ENCODE results near the gene GPNMB.
A peak's percentile ranks its signal among the peaks of the same experiment; 100 is the strongest.

GPNMB gene

DNA sequence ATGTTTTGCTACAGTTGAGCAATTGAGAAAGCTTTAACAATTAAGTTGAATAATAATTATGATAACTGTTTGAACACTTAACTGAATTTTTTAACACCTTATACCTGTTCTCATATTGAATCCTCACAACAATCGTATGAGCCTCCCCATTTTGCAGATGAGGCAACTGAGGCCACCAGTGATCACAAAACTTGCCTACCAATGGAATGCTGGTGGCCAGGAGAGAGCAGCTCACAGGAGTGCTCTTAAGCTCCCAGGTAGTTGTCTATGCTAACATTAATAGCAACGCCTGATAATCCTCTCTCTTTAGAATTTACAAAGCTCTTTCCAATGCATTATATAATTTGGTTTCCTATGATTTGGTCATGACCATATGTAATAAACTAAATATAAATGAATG lies 21.6 kb downstream of the GPNMB start:
- intact Hi-C loops (cut with DNase I): no loop called here
- no peak for DNase-seq

DNA sequence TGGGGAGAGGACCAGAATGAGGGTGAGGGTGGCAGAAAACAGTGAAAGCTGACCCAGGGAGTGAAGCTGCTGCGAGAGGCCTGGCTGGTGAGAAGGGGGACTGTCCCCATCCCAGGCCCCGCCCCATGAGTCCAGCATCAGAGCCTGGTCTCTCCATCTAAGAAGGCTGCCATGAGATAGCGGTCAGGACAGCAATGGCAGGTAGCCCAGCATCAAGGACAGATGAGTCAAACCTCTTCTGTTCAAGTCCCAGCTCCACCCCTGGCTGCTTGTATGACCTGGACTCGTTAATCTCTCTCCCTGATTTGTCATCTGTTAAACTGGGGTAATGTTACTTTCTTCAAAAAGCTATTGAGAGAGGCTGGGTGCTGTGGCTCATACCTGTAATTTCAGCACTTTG lies 22.2 kb downstream of the GPNMB start:
- intact Hi-C loops (cut with DNase I): no loop called here

GRCh38 chr7:23272275-23272674 lies 25.7 kb downstream of the GPNMB start:
- DNase-seq: no peak
- intact Hi-C loops (cut with DNase I): no loop called here

More for the DNA sequence above, 22.2 kb downstream of the GPNMB start:
- DNase-seq: no peak

- intact Hi-C loops (cut with DNase I): no loop called here
These were observed 26.6 kb downstream of the GPNMB start for GRCh38 chr7:23273141-23273599.

GRCh38 chr7:23275912-23276311 lies 29.3 kb downstream of the GPNMB start:
- DNase-seq: no peak
- intact Hi-C loops (cut with DNase I): loop anchor here (5.0 kb wide), 2 partner anchors 89 to 186 kb away; no protein-coding TSS in a partner anchor

More at GRCh38 chr7:23273141-23273599, 26.6 kb downstream of the GPNMB start:
- peak in 7 of 10 donors; percentile 29 to 90 (median 54) for DNase-seq

DNA sequence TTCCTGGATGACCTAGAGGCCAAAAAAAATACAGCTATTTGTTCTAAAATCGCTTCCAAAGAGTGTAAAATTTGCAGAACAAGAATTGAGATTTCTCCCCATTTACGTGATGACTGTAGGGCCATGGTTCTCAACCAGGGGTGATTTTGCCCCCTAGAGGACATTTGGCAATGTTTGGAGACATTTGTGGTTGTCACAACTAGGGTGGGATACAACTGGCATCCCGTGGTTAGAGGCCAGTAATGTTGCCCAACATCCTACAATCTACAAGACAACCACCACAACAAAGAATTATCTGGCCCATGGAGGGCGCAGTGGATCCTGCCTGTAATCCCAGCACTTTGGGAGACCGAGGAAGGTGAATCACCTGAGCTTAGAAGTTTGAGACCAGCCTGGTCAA lies 29.8 kb downstream of the GPNMB start:
- intact Hi-C loops (cut with DNase I): loop anchor here (5.0 kb wide), 2 partner anchors 89 to 186 kb away; no protein-coding TSS in a partner anchor

DNA sequence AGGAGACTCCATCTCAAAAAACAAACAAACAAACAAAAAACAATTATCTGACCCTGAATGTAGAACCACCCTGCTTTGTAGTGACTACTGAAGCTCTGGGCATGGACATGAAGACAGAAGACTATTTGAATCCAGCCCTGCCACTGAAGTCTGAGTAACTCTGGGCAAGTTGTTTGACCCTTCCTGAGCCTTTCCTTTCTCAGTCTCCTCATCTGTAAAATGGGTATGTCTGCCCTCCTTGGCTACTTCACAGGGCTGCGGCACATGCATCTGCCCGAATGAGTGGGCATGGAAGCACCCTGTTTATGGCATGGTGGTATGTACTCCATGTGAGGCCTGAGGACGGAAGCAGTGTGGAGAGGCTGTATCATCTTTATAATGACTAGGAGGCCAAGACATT lies 30.4 kb downstream of the GPNMB start:
- intact Hi-C loops (cut with DNase I): loop anchor here (5.0 kb wide), 2 partner anchors 90 to 185 kb away; no protein-coding TSS in a partner anchor
- DNase-seq: no peak

More for the DNA sequence above, 29.8 kb downstream of the GPNMB start:
- no peak for DNase-seq

DNA sequence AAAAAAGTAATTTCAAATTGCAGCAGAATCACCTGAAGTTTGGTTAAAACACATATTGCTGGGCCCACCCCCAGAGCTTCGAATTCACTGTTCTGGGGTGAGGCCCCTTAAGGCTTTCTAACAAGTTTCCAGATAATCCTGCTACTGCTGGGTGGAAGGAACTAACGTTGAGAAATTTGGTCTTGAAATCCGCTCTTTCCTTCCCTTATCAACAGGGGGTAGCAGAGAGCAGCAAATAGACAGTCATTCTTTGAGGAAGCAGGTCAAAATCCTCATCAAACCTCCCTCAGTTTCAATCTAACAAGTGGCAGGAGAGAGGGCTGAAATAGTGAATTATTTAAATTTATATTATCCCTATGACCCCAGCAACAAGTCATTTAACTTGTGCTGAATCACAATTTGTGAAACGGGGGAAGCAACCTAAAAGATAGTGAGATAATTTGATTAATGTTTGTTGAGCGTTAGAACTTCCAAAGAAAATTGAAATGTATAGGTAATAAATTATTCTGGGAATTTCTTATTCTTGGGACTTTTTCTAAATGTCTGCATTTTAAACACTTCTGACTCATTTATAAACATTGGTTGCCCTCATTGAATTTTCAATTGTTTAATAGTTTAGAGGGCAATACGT lies 30.9 kb downstream of the GPNMB start:
- no peak for DNase-seq
- intact Hi-C loops (cut with DNase I): loop anchor here (5.0 kb wide), 2 partner anchors 90 to 185 kb away; no protein-coding TSS in a partner anchor

DNA sequence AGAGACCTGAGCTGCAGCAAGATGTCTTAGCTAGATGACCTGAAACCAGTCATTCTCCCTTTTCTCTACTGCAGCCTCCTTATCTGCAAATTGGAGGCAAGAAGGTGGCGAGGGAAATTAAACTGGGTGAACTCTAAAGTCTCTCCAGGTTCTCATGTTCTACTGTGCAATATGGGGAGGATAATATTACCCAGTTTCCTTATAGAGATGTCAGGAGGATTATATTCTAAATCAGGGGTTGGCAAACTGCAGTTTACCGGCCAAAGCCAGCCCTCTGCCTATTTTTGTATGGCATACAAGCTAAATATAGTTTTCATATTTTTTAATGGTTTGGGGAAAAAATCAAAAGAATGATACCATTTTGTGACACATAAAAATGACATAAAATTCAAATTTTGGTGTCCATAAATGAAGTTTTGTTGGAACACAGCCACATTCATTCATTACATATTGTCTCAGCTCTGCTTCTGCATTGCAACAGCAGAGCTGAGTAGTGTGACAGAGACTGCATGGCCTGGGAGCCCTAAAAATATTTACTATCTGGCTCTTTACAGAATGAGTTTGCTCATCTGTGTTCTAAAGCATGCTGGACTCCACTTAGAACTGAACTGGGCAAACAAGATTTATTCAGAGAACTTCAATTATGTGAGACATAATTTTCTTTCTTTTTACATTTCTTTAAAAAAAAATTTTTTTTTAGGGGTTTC lies 33.4 kb downstream of the GPNMB start:
- no peak for DNase-seq
- intact Hi-C loops (cut with DNase I): loop anchor here (5.0 kb wide), 2 partner anchors 93 to 182 kb away; no protein-coding TSS in a partner anchor

- DNase-seq: no peak
- intact Hi-C loops (cut with DNase I): no loop called here
These were observed 36.5 kb downstream of the GPNMB start for GRCh38 chr7:23283086-23283485.

DNA sequence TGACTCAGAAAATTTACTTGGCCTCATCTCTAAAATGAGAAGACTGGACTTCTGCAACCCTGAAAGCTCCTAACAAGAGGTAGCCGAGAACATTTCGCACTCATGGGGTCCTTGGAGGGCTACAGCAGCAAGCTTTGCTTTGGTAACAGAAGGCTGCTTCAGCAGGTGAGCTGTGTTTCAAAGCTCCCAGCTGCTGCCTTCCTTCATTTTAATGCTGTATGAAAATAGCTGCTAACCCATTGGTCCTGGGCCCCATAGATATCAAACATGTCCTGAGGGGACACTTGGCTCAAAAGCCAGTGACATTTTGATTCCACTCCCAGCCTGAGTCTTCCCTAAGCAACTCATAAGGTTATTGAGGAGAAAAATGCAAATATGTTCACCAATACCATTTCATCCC lies 38.3 kb downstream of the GPNMB start:
- DNase-seq: no peak
- intact Hi-C loops (cut with DNase I): no loop called here

- no peak for DNase-seq
- intact Hi-C loops (cut with DNase I): no loop called here
These were observed 39.4 kb downstream of the GPNMB start for GRCh38 chr7:23285657-23286646.

GRCh38 chr7:23287612-23288011 lies 41.0 kb downstream of the GPNMB start:
- intact Hi-C loops (cut with DNase I): no loop called here
- no peak for DNase-seq

DNA sequence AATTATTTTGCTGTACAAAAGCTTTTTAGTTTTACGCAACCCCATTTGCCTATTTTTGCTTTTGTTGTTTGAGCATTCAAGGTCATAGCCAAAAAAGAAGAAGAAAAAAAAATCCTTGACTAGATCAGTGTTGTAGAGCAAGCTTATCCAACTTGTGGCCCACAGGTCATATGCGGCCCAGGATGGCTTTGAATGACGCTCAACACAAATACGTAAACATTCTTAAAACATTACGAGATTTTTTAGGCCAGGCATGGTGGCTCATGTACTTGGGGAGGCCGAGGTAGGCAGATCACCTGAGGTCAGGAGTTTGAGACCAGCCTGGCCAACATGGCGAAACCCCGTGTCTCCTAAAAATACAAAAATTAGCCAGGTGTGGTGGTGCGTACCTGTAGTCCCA lies 44.4 kb downstream of the GPNMB start:
- DNase-seq: no peak
- intact Hi-C loops (cut with DNase I): no loop called here

DNA sequence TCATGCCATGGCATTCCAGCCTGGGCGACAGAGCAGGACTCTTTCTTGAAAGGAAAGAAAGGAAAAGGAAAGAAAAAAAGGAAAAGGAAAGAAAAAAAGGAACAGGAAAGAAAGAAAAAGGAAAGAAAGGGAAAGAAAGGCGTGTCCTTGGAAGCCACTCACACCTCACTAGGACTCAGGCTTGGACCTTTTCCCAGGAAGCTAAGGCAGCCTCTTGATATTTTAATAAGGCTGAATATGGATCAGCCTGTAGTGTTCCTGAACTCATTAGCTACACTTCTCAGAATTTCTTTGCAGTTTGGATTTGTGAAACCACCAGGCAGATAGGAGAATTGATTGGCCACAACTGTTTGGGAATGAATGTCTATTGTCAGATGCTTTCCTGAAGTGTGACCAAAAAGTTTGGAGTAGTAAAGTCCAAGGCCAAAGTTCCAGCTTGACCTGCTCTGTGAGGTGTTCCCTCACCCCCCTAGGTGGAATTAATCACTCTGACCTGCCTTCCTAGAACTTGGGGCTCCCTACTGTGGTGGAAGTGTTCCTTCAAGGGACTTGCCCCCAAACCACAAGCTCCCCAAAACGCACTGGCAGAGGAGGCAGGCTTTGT lies 45.5 kb downstream of the GPNMB start:
- DNase-seq: no peak
- intact Hi-C loops (cut with DNase I): no loop called here

GRCh38 chr7:23292623-23293022 lies 46.0 kb downstream of the GPNMB start:
- intact Hi-C loops (cut with DNase I): no loop called here

GRCh38 chr7:23293500-23294073 lies 47.0 kb downstream of the GPNMB start:
- DNase-seq: no peak
- intact Hi-C loops (cut with DNase I): no loop called here

More at GRCh38 chr7:23292623-23293022, 46.0 kb downstream of the GPNMB start:
- DNase-seq: no peak

DNA sequence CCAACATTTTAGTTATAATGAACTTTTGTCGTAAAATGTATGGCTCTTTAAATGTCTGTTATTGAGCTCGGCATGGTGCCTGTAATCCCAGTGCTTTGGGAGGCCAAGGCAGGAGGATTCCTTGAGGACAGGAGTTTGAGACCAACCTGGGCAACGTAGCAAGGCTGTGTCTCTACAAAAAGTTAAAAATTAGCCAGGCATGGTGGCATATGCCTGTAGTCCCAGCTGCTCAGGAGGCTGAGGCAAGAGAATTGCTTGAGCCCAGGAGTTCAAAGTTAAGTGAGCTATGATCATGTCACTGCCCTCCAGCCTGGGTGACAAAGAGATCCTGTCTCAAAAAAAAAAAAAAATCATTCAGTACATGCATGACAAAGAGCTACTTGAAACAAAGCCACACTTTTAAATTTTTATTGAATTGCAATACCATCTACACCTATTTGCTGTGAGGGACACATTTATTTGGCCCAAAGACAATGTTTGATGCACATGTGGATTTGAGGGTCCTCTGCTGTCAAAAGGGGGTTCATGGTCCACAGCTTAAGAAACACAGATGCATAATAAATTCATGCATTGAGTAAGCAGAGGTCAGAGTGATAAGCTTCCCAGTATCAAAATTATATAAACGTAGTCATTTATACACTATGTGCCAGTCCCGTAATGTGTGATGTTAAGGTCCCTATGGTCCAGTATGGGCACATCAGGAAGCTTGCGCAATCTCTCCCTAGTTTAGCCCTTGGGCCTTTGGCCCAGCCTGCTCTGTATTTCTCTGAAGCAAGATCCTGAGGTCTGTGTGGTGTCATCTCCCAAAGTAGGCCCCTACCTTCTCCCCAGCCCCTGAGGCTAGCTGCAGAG lies 48.2 kb downstream of the GPNMB start:
- DNase-seq: no peak
- intact Hi-C loops (cut with DNase I): no loop called here

- intact Hi-C loops (cut with DNase I): no loop called here
- no peak for DNase-seq
These were observed 48.8 kb downstream of the GPNMB start for GRCh38 chr7:23295401-23295697.

Data from posterior cingulate gyrus (tissue), 11 donors.